ENCODE measurements around the gene VPS52.

Gene VPS52

DNA sequence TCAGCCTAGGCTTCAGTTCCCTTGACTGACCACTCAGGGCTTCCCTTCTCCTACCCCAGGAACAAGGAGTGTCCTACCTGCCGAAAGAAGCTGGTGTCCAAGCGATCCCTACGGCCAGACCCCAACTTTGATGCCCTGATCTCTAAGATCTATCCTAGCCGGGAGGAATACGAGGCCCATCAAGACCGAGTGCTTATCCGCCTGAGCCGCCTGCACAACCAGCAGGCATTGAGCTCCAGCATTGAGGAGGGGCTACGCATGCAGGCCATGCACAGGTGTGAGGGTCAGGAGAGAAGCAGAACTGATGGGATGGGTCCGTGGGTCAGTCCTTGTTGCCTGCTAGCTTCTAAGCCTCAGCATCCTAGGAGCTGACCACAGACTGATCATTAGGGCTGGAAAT lies 61.8 kb downstream of the VPS52 start:
- DNase-seq: no peak

DNA sequence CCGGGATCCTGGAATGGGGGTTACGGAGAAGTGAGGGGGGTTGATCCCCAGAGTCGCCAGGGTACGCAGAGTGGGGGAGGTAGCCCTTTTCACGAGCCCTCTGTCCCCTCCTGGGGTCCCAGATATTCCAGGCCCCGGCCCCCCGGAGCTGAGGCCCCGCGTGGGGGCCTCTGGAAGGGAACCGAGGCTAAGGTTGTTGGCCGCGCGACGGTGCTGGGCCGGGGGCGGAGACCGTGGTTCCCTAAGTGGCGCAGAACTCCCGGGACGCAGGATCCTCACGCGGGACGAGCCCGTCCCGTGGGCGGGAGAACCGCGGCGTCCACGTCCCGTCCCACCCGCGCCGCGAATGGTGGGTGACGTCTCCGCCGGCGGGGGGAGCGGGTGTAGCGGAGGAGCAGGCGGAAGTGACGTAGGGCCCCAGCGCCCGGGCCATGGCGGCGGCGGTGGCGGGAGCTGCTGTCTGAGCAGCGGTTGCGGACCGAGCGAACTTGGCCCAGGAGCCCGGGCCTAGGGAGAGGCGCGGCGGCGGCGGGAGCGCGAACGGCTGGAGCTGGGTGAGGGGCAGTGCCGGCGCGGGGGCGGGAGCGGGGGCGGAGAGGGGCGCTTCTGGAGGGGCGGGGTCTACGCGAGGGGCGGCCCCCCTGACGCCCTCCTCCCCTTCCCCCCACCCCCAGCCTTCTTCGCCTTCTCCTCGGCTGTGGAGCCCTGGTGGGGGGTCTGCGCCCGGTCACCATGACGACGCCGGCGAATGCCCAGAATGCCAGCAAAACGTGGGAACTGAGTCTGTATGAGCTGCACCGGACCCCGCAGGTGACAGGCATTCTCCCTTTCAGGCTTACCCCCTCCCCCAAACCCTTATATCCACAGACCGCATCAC lies 63.3 kb downstream of the VPS52 start, which contains the start of gene RING1:
RING1 (plus strand) TSS at position 410 of the 877 bp plus-strand sequence; CDS start at position 733, 323 bp downstream.
- peak; percentile 60 to 70 for DNase-seq

DNA sequence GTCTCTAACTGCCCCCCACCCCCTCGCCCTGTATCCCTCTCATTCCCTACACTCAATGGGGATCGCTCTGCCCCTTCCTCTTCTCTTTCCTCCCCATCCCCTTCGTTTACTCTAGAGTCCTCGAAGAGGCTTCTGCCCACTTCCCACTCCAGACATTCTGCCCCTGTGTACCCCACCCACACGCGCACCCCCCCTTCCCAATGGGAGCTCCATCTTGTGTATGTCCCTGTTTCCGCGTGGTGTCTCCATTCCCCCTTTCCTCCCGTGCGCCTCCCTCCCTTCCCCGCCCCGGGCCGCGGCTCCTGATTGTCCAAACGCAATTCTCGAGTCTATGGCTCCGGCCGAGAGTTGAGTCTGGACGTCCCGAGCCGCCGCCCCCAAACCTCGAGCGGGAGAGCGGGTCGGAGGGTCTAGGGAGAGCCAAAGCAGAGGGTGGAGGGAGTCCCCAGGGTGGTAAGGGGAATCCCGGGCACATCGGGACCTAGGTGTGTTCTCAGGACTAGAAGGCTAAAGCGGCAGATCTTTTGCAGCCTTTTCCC lies 64.1 kb downstream of the VPS52 start:
- DNase-seq: peak in 1 of 2 experiments; percentile 25

DNA sequence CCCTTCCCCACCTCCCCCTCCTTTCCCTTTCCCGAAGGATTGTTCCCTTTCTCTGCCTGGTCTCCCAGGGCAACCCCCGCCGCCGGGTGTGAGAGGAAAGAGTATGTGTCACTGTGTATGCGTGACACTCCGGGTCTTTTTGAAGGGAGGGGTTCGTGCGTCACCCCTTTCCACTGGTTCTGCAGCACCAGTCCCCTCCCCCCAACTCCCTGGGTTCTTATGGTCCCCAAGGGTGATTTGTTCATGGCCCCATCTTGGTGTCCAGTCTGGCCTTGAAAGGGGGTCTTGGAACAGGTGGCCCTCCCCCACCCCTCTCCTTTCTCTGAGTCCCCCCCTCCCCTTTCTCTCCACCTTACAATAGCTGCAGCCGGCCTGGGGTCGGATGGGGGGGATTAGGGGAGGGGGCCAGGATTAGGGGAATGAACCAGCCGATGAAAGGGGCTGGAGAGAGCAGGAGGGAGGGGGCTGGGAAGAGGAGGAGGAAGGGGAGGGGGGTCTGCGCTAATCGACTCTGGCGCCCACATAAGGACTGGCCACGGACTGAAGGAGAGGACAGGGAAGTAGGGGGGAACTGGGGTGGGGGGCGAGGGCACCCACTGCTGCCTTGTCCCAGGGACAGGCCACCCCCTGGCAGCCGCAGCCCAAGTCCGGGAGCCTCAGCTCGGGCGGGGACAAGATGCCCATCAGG lies 64.7 kb downstream of the VPS52 start:
- DNase-seq: no peak

DNA sequence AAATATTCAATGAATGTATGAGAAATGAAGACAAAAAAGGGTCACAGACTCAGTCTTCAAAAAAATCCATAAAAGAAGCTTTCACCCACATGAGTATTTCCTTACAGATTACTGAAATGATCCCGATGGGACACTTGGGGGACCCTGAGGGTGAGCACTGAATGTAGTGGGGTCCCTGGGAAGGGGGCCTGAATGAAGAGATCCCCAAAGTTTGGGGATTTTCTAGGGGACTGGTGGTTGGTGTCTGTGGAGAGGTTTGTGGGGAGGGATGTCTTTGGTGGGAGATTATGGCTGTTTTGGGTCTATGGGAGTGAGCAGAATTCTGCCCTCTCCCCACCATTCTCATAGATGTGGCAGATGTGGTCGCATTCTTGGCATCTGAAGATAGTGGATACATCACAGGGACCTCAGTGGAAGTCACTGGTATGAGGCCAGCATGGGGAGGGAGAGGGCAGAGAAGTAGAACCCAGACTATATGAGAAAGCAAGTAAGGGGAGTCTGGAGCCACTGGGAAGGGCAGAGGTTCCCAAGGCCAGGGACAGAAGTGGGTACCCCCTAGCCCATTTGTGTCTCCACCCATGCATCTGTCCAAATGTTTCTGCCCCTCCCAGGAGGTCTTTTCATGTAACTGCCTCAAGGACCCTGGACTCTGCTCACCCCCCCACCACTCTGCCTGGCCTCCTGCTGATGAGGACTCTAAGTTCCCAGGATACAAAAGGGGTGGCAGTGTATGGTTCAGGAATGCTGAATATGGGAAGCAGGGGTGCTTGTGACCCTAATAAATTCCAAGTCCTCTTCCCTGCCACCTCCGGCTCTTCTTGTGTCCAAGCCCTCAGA lies 65.4 kb downstream of the VPS52 start:
- no peak for DNase-seq

DNA sequence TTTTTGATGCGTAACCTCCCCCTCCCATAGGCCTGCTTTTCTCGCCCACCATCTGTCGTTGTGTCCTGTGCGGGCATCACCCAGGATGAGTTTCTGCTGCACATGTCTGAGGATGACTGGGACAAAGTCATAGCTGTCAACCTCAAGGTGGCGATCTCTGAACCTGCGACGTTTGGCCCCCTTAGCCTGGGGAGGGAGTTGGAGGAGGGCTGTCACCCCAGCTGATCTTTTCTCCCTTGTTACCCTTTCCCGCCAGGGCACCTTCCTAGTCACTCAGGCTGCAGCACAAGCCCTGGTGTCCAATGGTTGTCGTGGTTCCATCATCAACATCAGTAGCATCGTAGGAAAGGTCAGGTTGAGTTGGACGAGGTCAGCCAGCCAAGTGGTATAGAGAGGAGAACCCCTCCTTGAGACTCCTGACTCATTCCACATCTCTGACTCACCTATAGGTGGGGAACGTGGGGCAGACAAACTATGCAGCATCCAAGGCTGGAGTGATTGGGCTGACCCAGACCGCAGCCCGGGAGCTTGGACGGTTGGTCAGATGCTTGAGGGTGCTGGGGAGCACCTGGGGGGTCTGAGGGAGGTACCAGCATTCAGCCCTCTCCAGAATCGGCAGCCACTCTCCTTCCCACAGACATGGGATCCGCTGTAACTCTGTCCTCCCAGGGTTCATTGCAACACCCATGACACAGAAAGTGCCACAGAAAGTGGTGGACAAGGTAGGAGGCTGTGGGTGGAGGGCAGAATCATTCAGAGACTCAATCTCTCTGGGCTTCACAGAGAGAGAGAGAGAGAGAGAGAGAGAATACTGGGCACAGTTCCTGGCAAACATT lies 66.3 kb downstream of the VPS52 start:
- DNase-seq: peak; percentile 16 to 35

DNA sequence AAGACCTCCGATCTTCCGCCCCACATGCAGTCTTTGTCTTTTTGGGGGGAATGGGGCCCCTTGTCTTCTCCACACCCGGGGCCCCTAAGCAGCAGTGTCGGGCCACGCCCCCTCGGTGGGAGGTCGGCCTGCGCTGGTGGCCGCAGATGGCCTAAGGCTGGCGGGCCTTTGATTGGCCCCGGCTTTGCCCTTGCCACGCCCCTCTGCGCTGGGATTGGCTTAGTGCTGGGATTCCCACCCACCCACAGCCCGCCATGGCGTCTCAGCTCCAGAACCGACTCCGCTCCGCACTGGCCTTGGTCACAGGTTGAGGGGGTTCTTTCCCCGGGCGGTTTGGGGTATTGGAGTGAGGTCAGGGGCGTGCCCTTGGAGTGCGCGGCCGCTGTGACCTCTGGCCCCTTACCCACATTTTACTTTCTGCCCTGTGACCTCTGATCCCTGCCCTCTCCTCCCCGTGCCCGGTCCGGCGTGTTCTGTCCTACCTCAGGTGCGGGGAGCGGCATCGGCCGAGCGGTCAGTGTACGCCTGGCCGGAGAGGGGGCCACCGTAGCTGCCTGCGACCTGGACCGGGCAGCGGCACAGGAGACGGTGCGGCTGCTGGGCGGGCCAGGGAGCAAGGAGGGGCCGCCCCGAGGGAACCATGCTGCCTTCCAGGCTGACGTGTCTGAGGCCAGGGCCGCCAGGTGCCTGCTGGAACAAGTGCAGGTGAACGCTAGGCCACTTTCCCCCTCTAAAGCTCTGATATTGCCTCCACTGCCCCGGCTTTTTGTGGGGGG lies 67.1 kb downstream of the VPS52 start, which contains the start of gene HSD17B8:
HSD17B8 (plus strand) TSS at position 241 of the 776 bp plus-strand sequence; CDS start at position 255, 14 bp downstream.
- DNase-seq: peak; percentile 81 to 82

DNA sequence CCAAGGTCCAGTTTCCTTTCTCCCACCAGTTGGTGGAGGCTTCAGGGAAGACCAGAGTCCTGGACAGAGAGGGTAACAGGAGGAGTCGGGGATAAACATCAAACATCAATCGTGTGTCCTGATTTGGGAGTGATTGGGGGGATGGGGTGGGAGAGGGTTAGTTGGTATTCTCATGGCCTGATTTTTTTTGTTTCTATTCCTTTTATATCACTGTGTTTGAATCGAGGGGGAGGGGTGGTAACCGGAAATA lies 67.6 kb downstream of the VPS52 start:
- no peak for DNase-seq

DNA sequence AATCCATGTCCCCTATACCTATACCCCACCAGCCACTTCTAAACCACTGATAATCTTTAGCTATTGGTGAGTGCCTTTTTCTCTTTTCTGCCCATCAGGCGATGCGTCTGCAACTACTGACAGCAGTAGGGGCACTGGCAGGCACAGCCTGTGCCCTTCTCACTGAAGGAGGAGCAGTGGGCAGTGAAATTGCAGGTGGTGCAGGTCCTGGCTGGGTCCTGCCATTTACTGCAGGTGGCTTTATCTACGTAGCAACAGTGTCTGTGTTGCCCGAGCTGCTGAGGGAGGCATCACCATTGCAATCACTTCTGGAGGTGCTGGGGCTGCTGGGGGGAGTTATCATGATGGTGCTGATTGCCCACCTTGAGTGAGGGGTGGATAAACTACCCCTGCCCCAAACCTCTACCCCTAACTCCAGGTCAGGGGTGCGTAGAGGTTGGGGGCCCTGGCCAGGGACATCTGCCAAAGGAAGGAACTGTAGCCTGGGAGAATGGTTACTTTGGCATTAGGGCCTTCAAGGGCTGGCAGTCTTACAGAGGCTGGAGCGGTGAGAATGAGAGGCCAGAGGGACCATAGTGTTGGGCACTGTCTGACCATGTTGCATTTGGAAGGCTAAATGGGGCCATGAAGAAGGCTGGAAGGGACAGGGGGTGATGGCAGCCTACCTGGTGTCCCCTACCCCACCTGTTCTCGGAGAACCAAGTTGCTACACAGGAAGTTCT lies 68.1 kb downstream of the VPS52 start:
- no peak for DNase-seq

DNA sequence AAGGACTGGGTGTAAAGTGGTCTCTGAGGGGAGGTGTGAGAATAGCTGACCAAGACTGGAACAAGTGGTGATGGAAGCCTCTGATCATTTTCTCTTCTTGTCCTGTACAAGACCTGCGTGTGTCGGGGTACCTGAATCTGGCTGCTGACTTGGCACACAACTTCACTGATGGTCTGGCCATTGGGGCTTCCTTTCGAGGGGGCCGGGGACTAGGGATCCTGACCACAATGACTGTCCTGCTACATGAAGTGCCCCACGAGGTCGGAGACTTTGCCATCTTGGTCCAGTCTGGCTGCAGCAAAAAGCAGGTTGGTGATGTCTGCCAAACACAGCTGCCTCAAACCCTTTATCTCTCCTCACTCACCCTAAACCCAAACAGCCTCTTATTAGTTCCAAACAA lies 68.9 kb downstream of the VPS52 start:
- DNase-seq: no peak

DNA sequence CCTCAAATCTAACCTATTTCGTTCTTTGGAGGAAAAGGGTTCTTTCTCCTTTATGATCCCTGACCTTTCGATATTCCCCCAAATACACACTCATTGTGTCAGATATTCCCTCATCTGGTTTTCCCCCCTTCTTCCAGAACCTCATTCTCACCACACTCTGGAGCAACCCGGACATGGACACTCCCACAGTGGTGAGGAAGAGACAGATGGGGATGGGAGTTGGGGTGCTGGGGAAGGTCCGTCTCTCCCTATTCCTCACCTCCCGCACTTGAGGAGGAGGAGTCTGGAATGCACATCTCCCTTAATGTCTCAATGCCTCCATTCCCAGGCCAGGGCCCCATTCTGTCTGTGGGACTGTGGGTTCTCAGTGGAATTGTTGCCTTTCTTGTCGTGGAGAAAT lies 69.7 kb downstream of the VPS52 start:
- DNase-seq: no peak

DNA sequence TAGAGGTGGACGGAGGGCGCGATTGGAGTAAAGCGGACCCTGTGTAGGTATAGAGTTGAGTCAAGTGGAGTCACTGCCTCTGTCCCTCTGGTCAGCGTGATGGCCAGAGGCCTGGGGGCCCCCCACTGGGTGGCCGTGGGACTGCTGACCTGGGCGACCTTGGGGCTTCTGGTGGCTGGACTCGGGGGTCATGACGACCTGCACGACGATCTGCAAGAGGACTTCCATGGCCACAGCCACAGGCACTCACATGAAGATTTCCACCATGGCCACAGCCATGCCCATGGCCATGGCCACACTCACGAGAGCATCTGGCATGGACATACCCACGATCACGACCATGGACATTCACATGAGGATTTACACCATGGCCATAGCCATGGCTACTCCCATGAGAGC lies 70.5 kb downstream of the VPS52 start:
- no peak for DNase-seq
